Lower leg skin (tissue), 3 donors: ENCODE results near the gene PDE1C.

Source experiments
- POLR2A ChIP-seq, 2 donors: fragments of 450-650 bp; IDR thresholded peaks; one replicate each; pipeline ENCODE4 v1.6.1; 2016 to 2017; ENCODE audit warnings: antibody characterized with exemption in 2 of 2, mild to moderate bottlenecking in 1 of 2, moderate library complexity in 1 of 2
- TF ChIP-seq, protein P1 (sequence below), 3 donors: fragments of 450-650 bp; IDR thresholded peaks; one replicate each; pipeline ENCODE4 v1.5.1; 2016; ENCODE audit warnings: antibody characterized with exemption in 3 of 3, mild to moderate bottlenecking in 3 of 3, moderate library complexity in 2 of 3

DNA sequence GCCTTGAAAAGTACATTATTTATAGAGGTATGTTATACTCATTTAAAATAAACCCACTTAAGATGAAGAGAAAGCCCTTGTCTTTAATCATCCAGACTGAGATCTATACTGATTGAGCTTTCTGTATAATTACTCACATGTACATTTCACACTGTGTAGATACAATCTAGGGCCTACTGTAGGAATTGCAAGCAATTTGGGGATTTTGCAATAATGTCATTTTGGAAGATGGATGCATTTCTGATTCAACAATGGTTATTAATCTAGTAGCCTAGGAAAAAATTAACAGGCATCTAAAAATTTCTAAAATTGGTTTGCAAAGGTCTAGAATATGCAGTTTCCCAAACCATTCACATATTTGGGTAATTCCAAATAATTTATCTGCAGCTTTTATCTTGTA is 132.2 kb downstream of the PDE1C start:
- TF ChIP-seq POLR2A (IDR thresholded peaks at IDR 0.05) = no peak
- TF ChIP-seq, protein P1, sequence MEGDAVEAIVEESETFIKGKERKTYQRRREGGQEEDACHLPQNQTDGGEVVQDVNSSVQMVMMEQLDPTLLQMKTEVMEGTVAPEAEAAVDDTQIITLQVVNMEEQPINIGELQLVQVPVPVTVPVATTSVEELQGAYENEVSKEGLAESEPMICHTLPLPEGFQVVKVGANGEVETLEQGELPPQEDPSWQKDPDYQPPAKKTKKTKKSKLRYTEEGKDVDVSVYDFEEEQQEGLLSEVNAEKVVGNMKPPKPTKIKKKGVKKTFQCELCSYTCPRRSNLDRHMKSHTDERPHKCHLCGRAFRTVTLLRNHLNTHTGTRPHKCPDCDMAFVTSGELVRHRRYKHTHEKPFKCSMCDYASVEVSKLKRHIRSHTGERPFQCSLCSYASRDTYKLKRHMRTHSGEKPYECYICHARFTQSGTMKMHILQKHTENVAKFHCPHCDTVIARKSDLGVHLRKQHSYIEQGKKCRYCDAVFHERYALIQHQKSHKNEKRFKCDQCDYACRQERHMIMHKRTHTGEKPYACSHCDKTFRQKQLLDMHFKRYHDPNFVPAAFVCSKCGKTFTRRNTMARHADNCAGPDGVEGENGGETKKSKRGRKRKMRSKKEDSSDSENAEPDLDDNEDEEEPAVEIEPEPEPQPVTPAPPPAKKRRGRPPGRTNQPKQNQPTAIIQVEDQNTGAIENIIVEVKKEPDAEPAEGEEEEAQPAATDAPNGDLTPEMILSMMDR (IDR thresholded peaks at IDR 0.05) = no peak
